Calu3 (cell line): ENCODE results near the gene FAR2. TPM values are rescaled to one million over a fixed set of nuclear protein-coding genes. Genes with fewer than 3 reads are reported as not detected.

Source experiments
- BruUV-seq: library from RNA; stranded (reverse); fragments of 400-500 nt; replicated peaks from 2 replicates; lab custom pipeline; 2021; lab: Mats Ljungman, UMichigan
- CTCF ChIA-PET: fragments of 300-600 bp; sonication (Branson Sonifier 250); formaldehyde crosslinking; loops from one replicate; lab custom pipeline; 2022; ENCODE audit warnings: antibody characterized with exemption; lab: Charles Lee
- DNase-seq: peaks from one replicate; pipeline ENCODE4 v3.0.0; 2022
- H3K27ac Mint-ChIP-seq: one replicate; pipeline ENCODE4 v1.8.0; 2022; ENCODE audit warnings: mixed read lengths; ENCODE audit not compliant: unreplicated experiment
- H3K27me3 Mint-ChIP-seq: one replicate; pipeline ENCODE4 v1.8.0; 2022; ENCODE audit warnings: mixed read lengths; ENCODE audit not compliant: unreplicated experiment
- H3K36me3 Mint-ChIP-seq: one replicate; pipeline ENCODE4 v1.8.0; 2022; ENCODE audit warnings: mild to moderate bottlenecking, moderate library complexity, mixed read lengths; ENCODE audit not compliant: insufficient read depth, unreplicated experiment
- H3K4me1 Mint-ChIP-seq: one replicate; pipeline ENCODE4 v1.8.0; 2022; ENCODE audit warnings: mild to moderate bottlenecking, low read depth, mixed read lengths; ENCODE audit not compliant: unreplicated experiment
- H3K4me3 Mint-ChIP-seq: one replicate; pipeline ENCODE4 v1.8.0; 2022; ENCODE audit warnings: mild to moderate bottlenecking, low read depth, moderate library complexity, mixed read lengths; ENCODE audit not compliant: unreplicated experiment
- H3K9me3 Mint-ChIP-seq: one replicate; pipeline ENCODE4 v1.8.0; 2022; ENCODE audit warnings: low read depth, mixed read lengths; ENCODE audit not compliant: unreplicated experiment
- intact Hi-C: fragments of 100-400 bp; cut with micrococcal nuclease; formaldehyde crosslinking; loops from one replicate; pipeline ENCODE4 v1.10.0; 2022; ENCODE audit not compliant: unreplicated experiment
- total RNA-seq: library from RNA; stranded (reverse); gene quantifications from 2 replicates; pipeline ENCODE4 v1.2.3, GENCODE V29; 2022
- TF ChIP-seq, protein P1 (sequence below): fragments of 200-600 bp; IDR thresholded peaks from one replicate; pipeline ENCODE4 v1.8.0; 2022; ENCODE audit warnings: antibody characterized with exemption; ENCODE audit not compliant: unreplicated experiment

Gene FAR2
- total RNA-seq, 1 experiment from 2014 or later, result 24.0 TPM

GRCh38 chr12:29306266-29306665 is 157.2 kb downstream of the FAR2 start:
- intact Hi-C loops, result no loop called here
- Mint-ChIP-seq H3K27me3 (no peaks in the 10 kb centered on the region), H3K4me3 (no peak overlapping the region), H3K4me1 (no peaks in the 10 kb centered on the region), H3K9me3 (no peaks in the 10 kb centered on the region), H3K36me3 (no peaks in the 10 kb centered on the region), H3K27ac (no peak overlapping the region)
- TF ChIP-seq, protein P1, sequence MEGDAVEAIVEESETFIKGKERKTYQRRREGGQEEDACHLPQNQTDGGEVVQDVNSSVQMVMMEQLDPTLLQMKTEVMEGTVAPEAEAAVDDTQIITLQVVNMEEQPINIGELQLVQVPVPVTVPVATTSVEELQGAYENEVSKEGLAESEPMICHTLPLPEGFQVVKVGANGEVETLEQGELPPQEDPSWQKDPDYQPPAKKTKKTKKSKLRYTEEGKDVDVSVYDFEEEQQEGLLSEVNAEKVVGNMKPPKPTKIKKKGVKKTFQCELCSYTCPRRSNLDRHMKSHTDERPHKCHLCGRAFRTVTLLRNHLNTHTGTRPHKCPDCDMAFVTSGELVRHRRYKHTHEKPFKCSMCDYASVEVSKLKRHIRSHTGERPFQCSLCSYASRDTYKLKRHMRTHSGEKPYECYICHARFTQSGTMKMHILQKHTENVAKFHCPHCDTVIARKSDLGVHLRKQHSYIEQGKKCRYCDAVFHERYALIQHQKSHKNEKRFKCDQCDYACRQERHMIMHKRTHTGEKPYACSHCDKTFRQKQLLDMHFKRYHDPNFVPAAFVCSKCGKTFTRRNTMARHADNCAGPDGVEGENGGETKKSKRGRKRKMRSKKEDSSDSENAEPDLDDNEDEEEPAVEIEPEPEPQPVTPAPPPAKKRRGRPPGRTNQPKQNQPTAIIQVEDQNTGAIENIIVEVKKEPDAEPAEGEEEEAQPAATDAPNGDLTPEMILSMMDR, result no peak
- BruUV-seq, result no TSS peak
- CTCF ChIA-PET, result interaction anchor here (1.0 kb wide), 1 partner anchor 9 kb away, joined by 3 read pairs; no protein-coding TSS in a partner anchor
- no peak for DNase-seq

GRCh38 chr12:29306682-29307081 is 157.6 kb downstream of the FAR2 start:
- H3K27me3 Mint-ChIP-seq, result no peaks in the 10 kb centered on the region
- no peaks in the 10 kb centered on the region for H3K9me3 Mint-ChIP-seq
- intact Hi-C loops, result no loop called here
- H3K4me3 Mint-ChIP-seq, result no peak overlapping the region
- H3K4me1 Mint-ChIP-seq, result no peaks in the 10 kb centered on the region
- CTCF ChIA-PET, result no interaction called here
- H3K27ac Mint-ChIP-seq, result no peak overlapping the region
- no peak for DNase-seq
- no peaks in the 10 kb centered on the region for H3K36me3 Mint-ChIP-seq
- TF ChIP-seq, protein P1, result no peak
- no TSS peak for BruUV-seq

DNA sequence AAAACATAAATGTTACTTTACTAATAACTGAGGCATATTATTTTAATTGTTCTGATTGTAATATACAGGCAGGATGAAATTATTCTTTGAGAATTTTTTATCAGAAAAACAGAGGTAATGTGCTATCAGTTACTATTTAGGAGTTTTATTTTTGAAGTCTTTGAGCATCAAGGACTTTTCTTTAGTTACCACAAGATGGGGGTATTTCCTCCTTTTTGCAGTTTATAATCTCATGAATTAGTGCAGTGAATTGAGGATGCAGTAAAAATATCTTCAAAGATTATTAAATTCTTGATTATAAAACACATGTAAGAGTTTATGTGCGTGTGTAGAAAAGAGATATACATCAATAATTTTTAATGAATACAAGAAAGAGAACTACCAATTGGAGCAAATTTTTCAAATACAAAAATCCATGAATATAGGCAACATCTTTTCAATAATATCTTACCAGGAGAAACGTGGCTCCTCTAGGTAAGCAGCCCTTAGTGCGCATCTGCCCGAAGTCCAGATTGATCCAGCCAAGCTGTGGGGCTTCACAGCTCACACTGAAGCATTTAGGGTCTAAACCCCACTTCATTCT is 160.3 kb downstream of the FAR2 start:
- Mint-ChIP-seq H3K4me3 (no peak overlapping the region), H3K9me3 (no peaks in the 10 kb centered on the region), H3K27ac (no peak overlapping the region), H3K36me3 (no peaks in the 10 kb centered on the region), H3K27me3 (no peaks in the 10 kb centered on the region), H3K4me1 (no peaks in the 10 kb centered on the region)
- TF ChIP-seq, protein P1, result no peak
- CTCF ChIA-PET, result no interaction called here
- no TSS peak for BruUV-seq
- DNase-seq, result no peak
- intact Hi-C loops, result loop anchor here (1.0 kb wide), 1 partner anchor 208 kb away; no protein-coding TSS in a partner anchor

GRCh38 chr12:29310899-29311298 is 161.8 kb downstream of the FAR2 start:
- CTCF ChIA-PET, result no interaction called here
- Mint-ChIP-seq H3K36me3 (no peaks in the 10 kb centered on the region), H3K4me3 (no peak overlapping the region), H3K27me3 (no peaks in the 10 kb centered on the region), H3K4me1 (no peaks in the 10 kb centered on the region), H3K9me3 (no peaks in the 10 kb centered on the region), H3K27ac (no peak overlapping the region)
- intact Hi-C loops, result loop anchor here (10.0 kb wide), 1 partner anchor 166 kb away; the partner anchor contains the start of gene FAR2
- no peak for DNase-seq
- TF ChIP-seq, protein P1, result no peak
- BruUV-seq, result no TSS peak
